Fibroblast of pulmonary artery (primary cell): ENCODE results near the gene PLA2G1B.

ENCODE experiments used
- DNase-seq: peaks from one replicate; pipeline ENCODE4 v3.0.0-alpha.2; 2010; ENCODE audit warnings: low read depth
- H3K4me3 ChIP-seq: replicated peaks from 2 replicates; pipeline ENCODE4 v1.5.1; 2011; ENCODE audit warnings: low read depth, mild to moderate bottlenecking, control low read depth, low read length, moderate library complexity
- CTCF ChIP-seq: IDR thresholded peaks from 2 replicates; pipeline ENCODE4 v1.5.1; 2011; ENCODE audit warnings: mild to moderate bottlenecking, control low read depth, low read length, inconsistent platforms; ENCODE audit errors: missing control alignments

PLA2G1B gene

GRCh38 chr12:120369603-120370342 is 42.2 kb upstream of the PLA2G1B start:
- DNase-seq = no peak
- no peak overlapping the region for H3K4me3 ChIP-seq
- TF ChIP-seq CTCF = no peak

- no peak for DNase-seq
- H3K4me3 ChIP-seq = no peak within 1 kb of the TSS
- TF ChIP-seq CTCF = no peak
These were observed 41.4 kb upstream of the PLA2G1B start, which contains the start of gene MSI1 for GRCh38 chr12:120368789-120369602. MSI1 (minus strand) TSS chr12:120369164; CDS start chr12:120369091, 73 bp downstream.

- H3K4me3 ChIP-seq = no peak overlapping the region
- no peak for TF ChIP-seq CTCF
- no peak for DNase-seq
These were observed 40.6 kb upstream of the PLA2G1B start for GRCh38 chr12:120367924-120368788.

GRCh38 chr12:120367233-120367923 is 39.8 kb upstream of the PLA2G1B start:
- peak; percentile 35 for TF ChIP-seq CTCF
- DNase-seq = no peak
- no peak overlapping the region for H3K4me3 ChIP-seq

GRCh38 chr12:120366845-120367232 is 39.3 kb upstream of the PLA2G1B start:
- no peak for DNase-seq
- TF ChIP-seq CTCF = no peak
- no peak overlapping the region for H3K4me3 ChIP-seq

GRCh38 chr12:120366341-120366705 is 38.7 kb upstream of the PLA2G1B start:
- no peak for DNase-seq
- no peak overlapping the region for H3K4me3 ChIP-seq
- TF ChIP-seq CTCF = no peak
